ENCODE measurements around the gene ROMO1.
"Not testable (repeated sequence)": the region's sequence is repeated elsewhere in the genome, so short reads cannot be mapped to it uniquely, and the experiment has no call there.

Gene ROMO1

GRCh38 chr20:35721621-35722020 is 22.4 kb downstream of the ROMO1 start:
- Mint-ChIP-seq H3K4me1 (peaks cover 30% of the 10 kb centered on the region), H3K36me3 (peaks cover 62% of the 10 kb centered on the region), H3K27ac (no peak overlapping the region), H3K4me3 (no peak overlapping the region), H3K9me3 (no peaks in the 10 kb centered on the region), H3K27me3 (no peaks in the 10 kb centered on the region)
- no peak for DNase-seq
- CTCF ChIA-PET, result interaction anchor here (1.0 kb wide), 1 partner anchor 22 kb away, joined by 3 read pairs; no protein-coding TSS in a partner anchor

GRCh38 chr20:35723275-35723639 is 24.1 kb downstream of the ROMO1 start:
- not testable (repeated sequence) for H3K27ac Mint-ChIP-seq, H3K27me3 Mint-ChIP-seq, H3K9me3 Mint-ChIP-seq, DNase-seq, H3K4me3 Mint-ChIP-seq
- Mint-ChIP-seq H3K36me3 (peaks cover 55% of the 10 kb centered on the region), H3K4me1 (peaks cover 24% of the 10 kb centered on the region)
- CTCF ChIA-PET, result interaction anchor here (1.0 kb wide), 1 partner anchor 17 kb away, joined by 5 read pairs; no protein-coding TSS in a partner anchor

- CTCF ChIA-PET, result interaction anchor here (1.0 kb wide), 1 partner anchor 16 kb away, joined by 5 read pairs; no protein-coding TSS in a partner anchor
- not testable (repeated sequence) for H3K27me3 Mint-ChIP-seq, H3K27ac Mint-ChIP-seq, DNase-seq, H3K4me3 Mint-ChIP-seq, H3K9me3 Mint-ChIP-seq
- peaks cover 58% of the 10 kb centered on the region for H3K36me3 Mint-ChIP-seq
- H3K4me1 Mint-ChIP-seq, result peaks cover 24% of the 10 kb centered on the region
These were observed 24.6 kb downstream of the ROMO1 start for GRCh38 chr20:35723652-35724320.

- Mint-ChIP-seq H3K4me1 (peaks cover 24% of the 10 kb centered on the region), H3K27ac (no peak overlapping the region), H3K27me3 (no peaks in the 10 kb centered on the region), H3K36me3 (peaks cover 58% of the 10 kb centered on the region), H3K4me3 (no peak overlapping the region), H3K9me3 (no peaks in the 10 kb centered on the region)
- CTCF ChIA-PET, result interaction anchor here (1.0 kb wide), 1 partner anchor 15 kb away, joined by 5 read pairs; no protein-coding TSS in a partner anchor
- DNase-seq, result no peak
These were observed 25.4 kb downstream of the ROMO1 start for GRCh38 chr20:35724321-35725230.

- DNase-seq, result no peak
- Mint-ChIP-seq H3K9me3 (no peaks in the 10 kb centered on the region), H3K27me3 (no peaks in the 10 kb centered on the region), H3K4me3 (no peak overlapping the region), H3K27ac (no peak overlapping the region), H3K36me3 (peaks cover 53% of the 10 kb centered on the region), H3K4me1 (peaks cover 23% of the 10 kb centered on the region)
- CTCF ChIA-PET, result no interaction called here
These were observed 27.9 kb downstream of the ROMO1 start for GRCh38 chr20:35726842-35727711.

GRCh38 chr20:35729283-35729807 is 30.1 kb downstream of the ROMO1 start:
- Mint-ChIP-seq H3K4me1 (peaks cover 35% of the 10 kb centered on the region), H3K27me3 (no peaks in the 10 kb centered on the region), H3K9me3 (no peaks in the 10 kb centered on the region), H3K4me3 (no peak overlapping the region), H3K27ac (no peak overlapping the region), H3K36me3 (peaks cover 51% of the 10 kb centered on the region)
- CTCF ChIA-PET, result interaction anchor here (1.4 kb wide), 1 partner anchor 217 kb away, joined by 3 read pairs; no protein-coding TSS in a partner anchor
- DNase-seq, result no peak

- Mint-ChIP-seq H3K4me3 (no peak overlapping the region), H3K27ac (no peak overlapping the region), H3K4me1 (peaks cover 39% of the 10 kb centered on the region), H3K27me3 (no peaks in the 10 kb centered on the region), H3K36me3 (peaks cover 49% of the 10 kb centered on the region), H3K9me3 (no peaks in the 10 kb centered on the region)
- DNase-seq, result no peak
- CTCF ChIA-PET, result interaction anchor here (1.4 to 1.8 kb wide), 2 partner anchors 10 to 218 kb away, joined by 3 to 10 read pairs; no protein-coding TSS in a partner anchor
These were observed 30.8 kb downstream of the ROMO1 start for GRCh38 chr20:35729836-35730582.

GRCh38 chr20:35730583-35731468 is 31.6 kb downstream of the ROMO1 start:
- peaks cover 47% of the 10 kb centered on the region for H3K36me3 Mint-ChIP-seq
- H3K27ac Mint-ChIP-seq, result no peak overlapping the region
- CTCF ChIA-PET, result interaction anchor here (1.3 to 1.8 kb wide), 3 partner anchors 9 to 218 kb away, joined by 3 to 10 read pairs (median 3); no protein-coding TSS in a partner anchor
- H3K4me1 Mint-ChIP-seq, result peaks cover 42% of the 10 kb centered on the region
- no peak overlapping the region for H3K4me3 Mint-ChIP-seq
- no peaks in the 10 kb centered on the region for H3K27me3 Mint-ChIP-seq
- no peak for DNase-seq
- H3K9me3 Mint-ChIP-seq, result no peaks in the 10 kb centered on the region

- CTCF ChIA-PET, result interaction anchor here (1.3 to 1.8 kb wide), 2 partner anchors 8 to 12 kb away, joined by 3 to 10 read pairs; no protein-coding TSS in a partner anchor
- H3K36me3 Mint-ChIP-seq, result peaks cover 50% of the 10 kb centered on the region
- no peaks in the 10 kb centered on the region for H3K9me3 Mint-ChIP-seq
- H3K27me3 Mint-ChIP-seq, result no peaks in the 10 kb centered on the region
- peaks cover 48% of the 10 kb centered on the region for H3K4me1 Mint-ChIP-seq
- no peak overlapping the region for H3K4me3 Mint-ChIP-seq
- no peak overlapping the region for H3K27ac Mint-ChIP-seq
- DNase-seq, result no peak
These were observed 32.2 kb downstream of the ROMO1 start for GRCh38 chr20:35731469-35731788.

- H3K9me3 Mint-ChIP-seq, result no peaks in the 10 kb centered on the region
- H3K4me1 Mint-ChIP-seq, result peaks cover 45% of the 10 kb centered on the region
- DNase-seq, result no peak
- H3K4me3 Mint-ChIP-seq, result no peak overlapping the region
- H3K36me3 Mint-ChIP-seq, result peaks cover 46% of the 10 kb centered on the region
- CTCF ChIA-PET, result interaction anchor here (1.3 to 1.8 kb wide), 2 partner anchors 8 to 12 kb away, joined by 3 to 10 read pairs; no protein-coding TSS in a partner anchor
- no peaks in the 10 kb centered on the region for H3K27me3 Mint-ChIP-seq
- H3K27ac Mint-ChIP-seq, result no peak overlapping the region
These were observed 32.8 kb downstream of the ROMO1 start for GRCh38 chr20:35731862-35732643.

- H3K27me3 Mint-ChIP-seq, result no peaks in the 10 kb centered on the region
- peaks cover 49% of the 10 kb centered on the region for H3K36me3 Mint-ChIP-seq
- H3K4me3 Mint-ChIP-seq, result no peak overlapping the region
- no peaks in the 10 kb centered on the region for H3K9me3 Mint-ChIP-seq
- CTCF ChIA-PET, result no interaction called here
- peaks cover 45% of the 10 kb centered on the region for H3K4me1 Mint-ChIP-seq
- no peak for DNase-seq
- no peak overlapping the region for H3K27ac Mint-ChIP-seq
These were observed 33.4 kb downstream of the ROMO1 start for GRCh38 chr20:35732644-35732982.

- H3K4me3 Mint-ChIP-seq, result peak overlapping the region; percentile 11
- CTCF ChIA-PET, result no interaction called here
- DNase-seq, result no peak
- H3K9me3 Mint-ChIP-seq, result no peaks in the 10 kb centered on the region
- H3K36me3 Mint-ChIP-seq, result peaks cover 58% of the 10 kb centered on the region
- H3K27ac Mint-ChIP-seq, result peak overlapping the region; percentile 30
- H3K27me3 Mint-ChIP-seq, result no peaks in the 10 kb centered on the region
- peaks cover 60% of the 10 kb centered on the region for H3K4me1 Mint-ChIP-seq
These were observed 35.2 kb downstream of the ROMO1 start for GRCh38 chr20:35734374-35734773.
